SK-N-MC (cell line): ENCODE data around the gene KIR3DL3.

Experiments used
- EZH2 ChIP-seq: fragments of 200-600 bp; sonication (generic); IDR thresholded peaks from one replicate; pipeline ENCODE4 v1.6.1; 2017; ENCODE audit warnings: antibody characterized with exemption
- FOXP2 ChIP-seq: optimal IDR thresholded peaks from 2 replicates; pipeline ENCODE3; 2011; ENCODE audit warnings: mild to moderate bottlenecking, moderate library complexity; ENCODE audit not compliant: insufficient read depth; ENCODE audit errors: extremely low read length, control extremely low read depth
- POLR2AphosphoS5 ChIP-seq: IDR thresholded peaks from 2 replicates; pipeline ENCODE4 v1.6.1; 2012; ENCODE audit warnings: mild to moderate bottlenecking, low read depth, low read length, borderline replicate concordance

GRCh38 chr19:54724644-54725043 lies 402 bp downstream of the KIR3DL3 start:
- TF ChIP-seq EZH2 (no peak), POLR2AphosphoS5 (no peak), FOXP2 (no peak)
